BLaER1 treated with 17β-estradiol and CSF1 and Interleukin-3, amounts not matched to agents 10 nM and 100 nM (cell line): Measurements from ENCODE around the gene PLCB1.

ENCODE experiments used
- H3K27ac ChIP-seq, 11 experiments: shearing (Covaris generic); formaldehyde crosslinking; 2 replicates each; pipeline ENCODE4 v1.8.1; 2022
- H3K27me3 ChIP-seq, 11 experiments: shearing (Covaris generic); formaldehyde crosslinking; 2 replicates each; pipeline ENCODE4 v1.8.1; 2022
- H3K36me3 ChIP-seq, 11 experiments: shearing (Covaris generic); formaldehyde crosslinking; 2 replicates each; pipeline ENCODE4 v1.8.1; 2022
- H3K4me1 ChIP-seq, 10 experiments: shearing (Covaris generic); formaldehyde crosslinking; 2 replicates each; pipeline ENCODE4 v1.8.1; 2022
- H3K4me2 ChIP-seq, 11 experiments: shearing (Covaris generic); formaldehyde crosslinking; 2 replicates each; pipeline ENCODE4 v1.8.1; 2022
- H3K4me3 ChIP-seq, 10 experiments: shearing (Covaris generic); formaldehyde crosslinking; 2 replicates each; pipeline ENCODE4 v1.8.1; 2022
- H3K9ac ChIP-seq, 11 experiments: shearing (Covaris generic); formaldehyde crosslinking; 2 replicates each; pipeline ENCODE4 v1.8.1; 2022
- H3K9me3 ChIP-seq, 11 experiments: shearing (Covaris generic); formaldehyde crosslinking; replicated peaks in 1 of 11; 2 replicates each; pipeline ENCODE4 v1.8.1; 2022
- H4K20me1 ChIP-seq, 11 experiments: shearing (Covaris generic); formaldehyde crosslinking; 2 replicates each; pipeline ENCODE4 v1.8.1; 2022
- Cebpa-rat ChIP-seq, 11 experiments: shearing (Covaris generic); IDR thresholded peaks; 2 replicates each; pipeline ENCODE4 v1.8.1; 2022

Gene PLCB1

GRCh38 chr20:8385247-8385646 is 253.2 kb downstream of the PLCB1 start:
- Histone ChIP-seq H3K36me3 (no peaks in the 10 kb centered on the region), H3K27ac (peak overlapping the region in 8 of 11 experiments; percentile 31 to 74 (median 63); a peak in 16 of 22 replicates), H3K9ac (peak overlapping the region in 5 of 11 experiments; percentile 41 to 67 (median 45); a peak in 5 of 22 replicates), H3K4me3 (peak overlapping the region in 2 of 10 experiments; percentile 7 to 25; a peak in 2 of 20 replicates), H4K20me1 (no peaks in the 10 kb centered on the region), H3K4me1 (peaks cover 7 to 59% (median 50%) of the 10 kb centered on the region in 10 experiments; a peak in 19 of 20 replicates), H3K27me3 (no peaks in the 10 kb centered on the region), H3K4me2 (peak overlapping the region; percentile 12 to 94 (median 84)), H3K9me3 (peaks cover 5 to 49% (median 38%) of the 10 kb centered on the region in 11 experiments; a peak in 17 of 22 replicates)
- no peak for TF ChIP-seq Cebpa-rat (IDR thresholded peaks at IDR 0.05)

- Histone ChIP-seq H4K20me1 (no peaks in the 10 kb centered on the region), H3K27me3 (no peaks in the 10 kb centered on the region), H3K4me1 (peaks cover 7 to 66% (median 52%) of the 10 kb centered on the region in 10 experiments; a peak in 19 of 20 replicates), H3K4me2 (peak overlapping the region in 7 of 11 experiments; percentile 67 to 94 (median 90); a peak in 13 of 22 replicates), H3K36me3 (no peaks in the 10 kb centered on the region), H3K27ac (peak overlapping the region in 2 of 11 experiments; percentile 67 to 74; a peak in 1 of 22 replicates), H3K9me3 (peaks cover 5 to 33% (median 26%) of the 10 kb centered on the region in 11 experiments; a peak in 17 of 22 replicates), H3K4me3 (no peak overlapping the region), H3K9ac (no peak overlapping the region)
- TF ChIP-seq Cebpa-rat (IDR thresholded peaks at IDR 0.05): no peak
These were observed 254.9 kb downstream of the PLCB1 start for GRCh38 chr20:8386991-8387390.

DNA sequence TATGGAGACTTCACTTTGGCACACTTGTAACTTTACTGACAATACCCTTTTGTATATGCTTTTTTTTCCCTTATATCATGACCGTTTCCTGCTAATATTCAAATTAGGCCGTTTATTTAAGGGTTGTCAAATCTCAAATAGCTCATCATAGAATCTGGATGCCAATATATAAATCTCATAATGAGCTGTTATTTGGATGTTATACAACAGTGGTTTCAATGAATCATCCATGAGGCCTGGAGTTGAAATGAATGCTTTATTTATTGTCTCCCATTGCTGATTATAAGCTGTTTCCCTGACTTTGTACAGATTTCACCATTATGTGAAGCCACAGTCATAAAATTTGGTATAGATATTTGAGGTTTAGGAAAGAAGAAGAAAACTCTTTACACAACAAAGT is 256.1 kb downstream of the PLCB1 start:
- Histone ChIP-seq H3K4me2 (peak overlapping the region in 7 of 11 experiments; percentile 2 to 94 (median 26); a peak in 8 of 22 replicates), H3K9ac (no peak overlapping the region), H3K27ac (no peak overlapping the region), H4K20me1 (no peaks in the 10 kb centered on the region), H3K27me3 (no peaks in the 10 kb centered on the region), H3K4me1 (peaks cover 7 to 66% (median 52%) of the 10 kb centered on the region in 10 experiments; a peak in 19 of 20 replicates), H3K9me3 (peaks cover 0 to 22% (median 15%) of the 10 kb centered on the region in 11 experiments; a peak in 17 of 22 replicates), H3K4me3 (no peak overlapping the region), H3K36me3 (no peaks in the 10 kb centered on the region)
- TF ChIP-seq Cebpa-rat (IDR thresholded peaks at IDR 0.05): no peak

- Histone ChIP-seq H3K9me3 (peaks cover 0 to 16% (median 9%) of the 10 kb centered on the region in 11 experiments; a peak in 17 of 22 replicates), H4K20me1 (no peaks in the 10 kb centered on the region), H3K27me3 (no peaks in the 10 kb centered on the region), H3K36me3 (no peaks in the 10 kb centered on the region), H3K4me1 (peaks cover 7 to 66% (median 52%) of the 10 kb centered on the region in 10 experiments; a peak in 19 of 20 replicates), H3K27ac (0 out of 22 replicates have a peak overlapping the region, but pooled peaks of 1 of the 11 experiments have one; percentile 7), H3K4me2 (peak overlapping the region in 5 of 11 experiments; percentile 2 to 94 (median 26); a peak in 2 of 22 replicates), H3K4me3 (no peak overlapping the region), H3K9ac (no peak overlapping the region)
- no peak for TF ChIP-seq Cebpa-rat (IDR thresholded peaks at IDR 0.05)
These were observed 256.6 kb downstream of the PLCB1 start for GRCh38 chr20:8388707-8389106.

DNA sequence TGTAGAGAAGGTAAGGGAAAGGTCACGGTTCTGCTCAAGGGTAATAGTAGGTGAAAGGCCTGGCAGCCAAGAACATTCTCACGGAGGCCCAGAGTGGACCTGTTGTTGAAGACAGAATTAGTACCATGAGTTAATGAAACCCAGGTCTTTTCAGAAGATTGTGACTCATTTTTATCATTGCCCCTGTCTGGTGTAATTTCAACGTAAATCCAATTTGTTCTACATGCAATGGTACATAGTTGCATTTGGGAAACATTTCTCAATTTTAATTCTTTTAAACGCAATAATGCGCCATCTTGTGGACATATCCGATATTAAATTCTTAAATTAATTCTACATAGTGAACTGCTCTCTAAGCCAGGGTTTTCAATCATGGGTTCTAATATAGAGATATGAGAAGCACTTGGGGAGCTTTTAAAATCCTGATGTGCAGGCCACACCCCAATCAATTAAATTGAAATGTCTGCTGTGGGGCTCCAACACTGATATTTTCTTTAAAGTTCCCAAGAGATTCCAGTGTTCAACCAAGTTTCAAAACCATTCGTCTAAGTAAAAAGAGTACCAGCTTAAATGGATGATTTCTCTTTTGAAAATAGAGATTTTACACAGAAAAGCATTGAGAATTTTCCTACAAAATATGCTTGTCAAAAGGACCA is 257.4 kb downstream of the PLCB1 start:
- Histone ChIP-seq H3K4me3 (no peak overlapping the region), H4K20me1 (no peaks in the 10 kb centered on the region), H3K9me3 (peaks cover 0 to 8% (median 3%) of the 10 kb centered on the region in 11 experiments; a peak in 7 of 22 replicates), H3K36me3 (no peaks in the 10 kb centered on the region), H3K4me2 (peak overlapping the region in 3 of 11 experiments; percentile 2 to 90 (median 2); a peak in 4 of 22 replicates), H3K27ac (0 out of 22 replicates have a peak overlapping the region, but pooled peaks of 1 of the 11 experiments have one; percentile 7), H3K4me1 (peaks cover 7 to 65% (median 55%) of the 10 kb centered on the region in 10 experiments; a peak in 19 of 20 replicates), H3K27me3 (no peaks in the 10 kb centered on the region), H3K9ac (no peak overlapping the region)
- TF ChIP-seq Cebpa-rat (IDR thresholded peaks at IDR 0.05): no peak

GRCh38 chr20:8390037-8390433 is 258.0 kb downstream of the PLCB1 start:
- no peaks in the 10 kb centered on the region for H3K36me3 ChIP-seq
- H3K9me3 ChIP-seq: peaks cover 0 to 3% (median 0%) of the 10 kb centered on the region in 11 experiments; a peak in 6 of 22 replicates
- H3K9ac ChIP-seq: no peak overlapping the region
- TF ChIP-seq Cebpa-rat (IDR thresholded peaks at IDR 0.05): no peak
- no peaks in the 10 kb centered on the region for H4K20me1 ChIP-seq
- H3K4me3 ChIP-seq: no peak overlapping the region
- H3K4me1 ChIP-seq: peaks cover 7 to 63% (median 50%) of the 10 kb centered on the region in 10 experiments; a peak in 19 of 20 replicates
- peak overlapping the region in 2 of 11 experiments; percentile 2 to 90; a peak in 3 of 22 replicates for H3K4me2 ChIP-seq
- H3K27me3 ChIP-seq: no peaks in the 10 kb centered on the region
- H3K27ac ChIP-seq: no peak overlapping the region

- no peaks in the 10 kb centered on the region for H3K36me3 ChIP-seq
These were observed 258.4 kb downstream of the PLCB1 start for GRCh38 chr20:8390500-8390899.

DNA sequence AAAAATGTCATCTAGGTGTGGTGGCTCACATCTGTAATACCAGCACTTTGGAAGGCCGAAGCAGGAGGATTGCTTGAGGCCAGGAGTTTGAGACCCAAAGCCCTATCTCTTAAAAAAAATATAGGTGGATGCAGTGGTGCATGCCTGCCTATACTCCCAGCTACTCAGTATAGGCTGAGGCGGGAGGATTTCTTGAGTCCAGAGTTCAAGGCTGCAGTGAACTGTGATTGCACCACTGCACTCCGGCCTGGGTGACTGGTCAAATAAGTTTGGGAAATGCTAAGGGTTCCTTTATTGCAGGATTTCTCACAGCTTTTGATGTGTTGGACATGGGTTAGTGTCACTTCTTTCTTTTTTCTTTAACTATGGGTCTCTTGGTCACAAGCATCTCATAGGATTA is 261.3 kb downstream of the PLCB1 start:
- Histone ChIP-seq H3K4me3 (no peak overlapping the region), H3K4me2 (no peak overlapping the region), H3K27ac (no peak overlapping the region)

More at GRCh38 chr20:8390500-8390899, 258.4 kb downstream of the PLCB1 start:
- Histone ChIP-seq H3K4me2 (no peak overlapping the region), H3K9ac (no peak overlapping the region), H3K4me3 (no peak overlapping the region), H3K4me1 (peaks cover 3 to 58% (median 45%) of the 10 kb centered on the region in 10 experiments; a peak in 19 of 20 replicates), H3K27me3 (no peaks in the 10 kb centered on the region), H3K9me3 (no peaks in the 10 kb centered on the region; a peak in 3 of 22 replicates), H4K20me1 (no peaks in the 10 kb centered on the region), H3K27ac (no peak overlapping the region)
- no peak for TF ChIP-seq Cebpa-rat (IDR thresholded peaks at IDR 0.05)

More for the DNA sequence above, 261.3 kb downstream of the PLCB1 start:
- Histone ChIP-seq H3K4me1 (peaks cover 0 to 35% (median 19%) of the 10 kb centered on the region in 10 experiments; a peak in 13 of 20 replicates), H4K20me1 (no peaks in the 10 kb centered on the region), H3K27me3 (no peaks in the 10 kb centered on the region), H3K9me3 (peaks cover 0 to 10% (median 0%) of the 10 kb centered on the region in 11 experiments; a peak in 6 of 22 replicates), H3K36me3 (peaks cover 0 to 2% (median 0%) of the 10 kb centered on the region in 11 experiments; a peak in 1 of 22 replicates), H3K9ac (no peak overlapping the region)
- TF ChIP-seq Cebpa-rat (IDR thresholded peaks at IDR 0.05): no peak
